A549 (cell line): ENCODE data around the gene ERFL. TPM values are rescaled to one million over a fixed set of nuclear protein-coding genes. Genes with fewer than 3 reads are reported as not detected.

Experiments used
- ATAC-seq, 2 experiments: fragments of 200-7000 bp in 1 of 2; fragments of >200 bp in 1 of 2; cut with Nextera tagmentation in 1 of 2; cut with Tn5 transposase in 1 of 2; 3 replicates each; pipeline versions ENCODE4 v1.8.0 to v1.9.1; 2018 to 2020; ENCODE audit warnings: mild to moderate bottlenecking in 1 of 2, moderate library complexity in 1 of 2
- CTCF ChIA-PET: fragments of 300-600 bp; sonication (Branson Sonifier 250); formaldehyde crosslinking; extraction: SDS; loops from one replicate; lab custom pipeline; 2021; ENCODE audit warnings: antibody characterized with exemption, inconsistent platforms; lab: Yijun Ruan, JAX
- POLR2A ChIA-PET: fragments of 350-600 bp; formaldehyde crosslinking; extraction: SDS; loops from one replicate; lab custom pipeline; 2021; ENCODE audit warnings: antibody characterized with exemption, inconsistent platforms; lab: Yijun Ruan, JAX
- DNase-seq, 2 experiments: peaks; one replicate each; pipeline versions ENCODE4 v3.0.0 to v3.0.0-alpha.2; 2011 to 2016; ENCODE audit warnings: low read depth in 1 of 2, low spot score in 1 of 2
- FAIRE-seq: peaks from 2 replicates; lab custom pipeline; 2011; peaks lifted over from hg19 to GRCh38; lab: Jason Lieb, UNC
- H3K27ac ChIP-seq, 2 experiments: fragments of >200 bp; sonication (Bioruptor Twin); formaldehyde crosslinking; 3 replicates each; pipeline ENCODE4 v1.5.1; 2016 to 2017
- H3K4me1 ChIP-seq: fragments of >200 bp; sonication (Bioruptor Twin); formaldehyde crosslinking; 3 replicates; pipeline ENCODE4 v1.6.1; 2016
- H3K4me2 ChIP-seq: fragments of >200 bp; sonication (Bioruptor Twin); formaldehyde crosslinking; 3 replicates; pipeline ENCODE4 v1.6.1; 2016
- H3K4me3 ChIP-seq: fragments of >200 bp; sonication (Bioruptor Twin); formaldehyde crosslinking; 3 replicates; pipeline ENCODE4 v1.5.1; 2016
- H3K9me3 ChIP-seq: fragments of >200 bp; sonication (Bioruptor Twin); formaldehyde crosslinking; 3 replicates; pipeline ENCODE4 v1.6.1; 2016
- BHLHE40 ChIP-seq: IDR thresholded peaks from 2 replicates; pipeline ENCODE4 v1.6.1; 2012; ENCODE audit warnings: low read depth, low read length, inconsistent platforms
- CBX8 ChIP-seq: fragments of 200-600 bp; sonication (generic); IDR thresholded peaks from 2 replicates; pipeline ENCODE4 v1.6.1; 2016
- CEBPB ChIP-seq, 2 experiments: fragments of >200 bp in 1 of 2; sonication (Bioruptor Twin) in 1 of 2; formaldehyde crosslinking in 1 of 2; IDR thresholded peaks; 2 replicates each; pipeline ENCODE4 v1.6.1; 2012 to 2016
- CHD2 ChIP-seq: fragments of 150-350 bp; IDR thresholded peaks from 2 replicates; pipeline ENCODE4 v1.6.1; 2014; ENCODE audit warnings: low read length; ENCODE audit not compliant: partially characterized antibody
- EHMT2 ChIP-seq: fragments of 200-600 bp; sonication (generic); IDR thresholded peaks from 2 replicates; pipeline ENCODE4 v1.6.1; 2016; ENCODE audit warnings: antibody characterized with exemption, low read depth, mild to moderate bottlenecking, moderate library complexity
- EP300 ChIP-seq, 2 experiments: fragments of >200 bp; sonication (Bioruptor Twin); formaldehyde crosslinking; IDR thresholded peaks; 2 replicates in 1 of 2; 3 replicates in 1 of 2; pipeline ENCODE4 v1.6.1; 2016 to 2017
- GATA3 ChIP-seq: IDR thresholded peaks from 2 replicates; pipeline ENCODE4 v1.6.1; 2012; ENCODE audit warnings: borderline replicate concordance
- HDAC2 ChIP-seq: fragments of 200-600 bp; sonication (generic); IDR thresholded peaks from 2 replicates; pipeline ENCODE4 v1.6.1; 2016
- HEYL ChIP-seq: fragments of 250-450 bp; sonication (Bioruptor Pico); IDR thresholded peaks from 2 replicates; pipeline ENCODE4 v1.8.0; 2021; ENCODE audit warnings: mild to moderate bottlenecking, moderate library complexity
- JUN ChIP-seq, 2 experiments: fragments of >200 bp; sonication (Bioruptor Twin); formaldehyde crosslinking; IDR thresholded peaks; 2 replicates in 1 of 2; 3 replicates in 1 of 2; pipeline ENCODE4 v1.6.1; 2016 to 2017
- JUNB ChIP-seq: fragments of >200 bp; sonication (Bioruptor Twin); formaldehyde crosslinking; IDR thresholded peaks from 2 replicates; pipeline ENCODE4 v1.6.1; 2016
- KDM1A ChIP-seq: fragments of 200-600 bp; sonication (generic); IDR thresholded peaks from 2 replicates; pipeline ENCODE4 v1.6.1; 2016; ENCODE audit warnings: low read depth, mild to moderate bottlenecking
- KDM5A ChIP-seq: fragments of 200-600 bp; sonication (generic); IDR thresholded peaks from 2 replicates; pipeline ENCODE4 v1.6.1; 2016; ENCODE audit warnings: antibody characterized with exemption, mild to moderate bottlenecking
- NFE2L2 ChIP-seq: fragments of 150-350 bp; conservative IDR thresholded peaks from 2 replicates; pipeline ENCODE4 v1.6.1; 2014; ENCODE audit warnings: low read length
- PHF8 ChIP-seq: fragments of 200-600 bp; sonication (generic); IDR thresholded peaks from 2 replicates; pipeline ENCODE4 v1.6.1; 2016; ENCODE audit warnings: low read depth, mild to moderate bottlenecking, antibody characterized with exemption, moderate library complexity, borderline replicate concordance
- RARB ChIP-seq: fragments of 250-450 bp; sonication (Bioruptor Pico); IDR thresholded peaks from 2 replicates; pipeline ENCODE4 v1.8.0; 2021; ENCODE audit warnings: mild to moderate bottlenecking, moderate library complexity
- WGBS: methylation state at CpG from one replicate; pipeline ENCODE4 v1.1.6; 2017; ENCODE audit errors: missing lambda C conversion rate; 5-methylcytosine and 5-hydroxymethylcytosine counted together
- polyA plus RNA-seq, 4 experiments: library from polyadenylated mRNA; depleted of rRNA in 3 of 4; stranded (reverse); fragments of >200 nt; fragmentation: RNase III in 1 of 4; extraction: RNeasy Plus Mini Kit Qiagen cat#74134 plus additional on column Dnase treatment in 1 of 4; gene quantifications; 2 replicates in 3 of 4; 3 replicates in 1 of 4; pipeline ENCODE4 v1.2.3, GENCODE V29; 2011 to 2017
- TF ChIP-seq, protein P1 (sequence below): fragments of >200 bp; sonication (Bioruptor Twin); formaldehyde crosslinking; IDR thresholded peaks from 3 replicates; pipeline ENCODE4 v1.6.1; 2016
- TF ChIP-seq, protein P2 (sequence below): fragments of 250-450 bp; sonication (Bioruptor Pico); IDR thresholded peaks from 2 replicates; pipeline ENCODE4 v1.5.0; 2021; ENCODE audit warnings: mild to moderate bottlenecking, moderate library complexity, borderline replicate concordance
- TF ChIP-seq, protein P3 (sequence below): IDR thresholded peaks from 2 replicates; pipeline ENCODE4 v1.6.1; 2012

ERFL gene
- polyA plus RNA-seq, 2 of the 4 experiments (the other 2 are of a cell fraction), result 0.15 to 0.19 TPM

DNA sequence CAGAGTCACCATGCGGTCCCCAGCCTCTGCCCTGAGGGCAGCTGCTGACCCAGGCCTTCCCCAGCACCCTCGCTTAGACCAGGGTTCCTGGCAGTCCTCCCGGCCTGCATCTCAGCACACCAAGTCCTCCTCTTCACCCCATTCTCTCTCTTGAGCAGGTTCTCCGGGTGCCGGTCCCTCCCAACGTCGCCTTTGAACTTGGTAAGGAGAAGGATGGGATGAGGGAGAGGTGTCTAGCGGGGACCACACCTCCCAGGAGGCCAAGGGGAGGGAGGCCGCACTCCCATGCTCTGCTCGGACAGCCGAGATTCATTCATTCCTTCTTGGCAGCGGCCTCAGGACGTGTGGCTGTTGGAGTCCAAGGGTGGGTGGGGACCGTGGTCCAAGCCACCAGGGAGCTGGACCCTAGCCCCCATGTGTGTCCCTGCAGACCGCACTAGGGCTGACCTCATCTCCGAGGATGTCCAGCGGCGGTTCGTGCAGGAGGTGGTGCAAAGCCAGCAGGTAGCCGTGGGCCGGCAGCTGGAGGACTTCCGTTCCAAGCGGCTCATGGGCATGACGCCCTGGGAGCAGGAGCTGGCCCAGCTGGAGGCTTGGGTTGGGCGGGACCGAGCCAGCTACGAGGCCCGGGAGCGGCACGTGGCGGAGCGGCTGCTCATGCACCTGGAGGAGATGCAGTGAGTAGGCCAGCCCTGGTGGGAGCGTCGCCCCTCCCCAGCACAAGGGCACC lies 35.9 kb downstream of the ERFL start:
- H3K4me1 ChIP-seq, result peaks cover 17% of the 10 kb centered on the region; the same call in 2 of the 3 replicates
- ATAC-seq (no peak), FAIRE-seq (no peak), DNase-seq (no peak)
- TF ChIP-seq BHLHE40, result no peak
- TF ChIP-seq, protein P1, sequence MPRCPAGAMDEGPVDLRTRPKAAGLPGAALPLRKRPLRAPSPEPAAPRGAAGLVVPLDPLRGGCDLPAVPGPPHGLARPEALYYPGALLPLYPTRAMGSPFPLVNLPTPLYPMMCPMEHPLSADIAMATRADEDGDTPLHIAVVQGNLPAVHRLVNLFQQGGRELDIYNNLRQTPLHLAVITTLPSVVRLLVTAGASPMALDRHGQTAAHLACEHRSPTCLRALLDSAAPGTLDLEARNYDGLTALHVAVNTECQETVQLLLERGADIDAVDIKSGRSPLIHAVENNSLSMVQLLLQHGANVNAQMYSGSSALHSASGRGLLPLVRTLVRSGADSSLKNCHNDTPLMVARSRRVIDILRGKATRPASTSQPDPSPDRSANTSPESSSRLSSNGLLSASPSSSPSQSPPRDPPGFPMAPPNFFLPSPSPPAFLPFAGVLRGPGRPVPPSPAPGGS, result no peak
- no peak for TF ChIP-seq EHMT2
- TF ChIP-seq JUNB, result no peak
- TF ChIP-seq HDAC2, result no peak
- no peak for TF ChIP-seq PHF8
- TF ChIP-seq CHD2, result no peak
- no peak for TF ChIP-seq RARB (CRISPR knock-in tag)
- no peak for TF ChIP-seq GATA3
- no peak for TF ChIP-seq JUN (IDR thresholded peaks at IDR 0.05)
- TF ChIP-seq, protein P2, sequence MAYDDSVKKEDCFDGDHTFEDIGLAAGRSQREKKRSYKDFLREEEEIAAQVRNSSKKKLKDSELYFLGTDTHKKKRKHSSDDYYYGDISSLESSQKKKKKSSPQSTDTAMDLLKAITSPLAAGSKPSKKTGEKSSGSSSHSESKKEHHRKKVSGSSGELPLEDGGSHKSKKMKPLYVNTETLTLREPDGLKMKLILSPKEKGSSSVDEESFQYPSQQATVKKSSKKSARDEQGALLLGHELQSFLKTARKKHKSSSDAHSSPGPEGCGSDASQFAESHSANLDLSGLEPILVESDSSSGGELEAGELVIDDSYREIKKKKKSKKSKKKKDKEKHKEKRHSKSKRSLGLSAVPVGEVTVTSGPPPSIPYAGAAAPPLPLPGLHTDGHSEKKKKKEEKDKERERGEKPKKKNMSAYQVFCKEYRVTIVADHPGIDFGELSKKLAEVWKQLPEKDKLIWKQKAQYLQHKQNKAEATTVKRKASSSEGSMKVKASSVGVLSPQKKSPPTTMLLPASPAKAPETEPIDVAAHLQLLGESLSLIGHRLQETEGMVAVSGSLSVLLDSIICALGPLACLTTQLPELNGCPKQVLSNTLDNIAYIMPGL (CRISPR knock-in tag), result no peak
- TF ChIP-seq, protein P3, sequence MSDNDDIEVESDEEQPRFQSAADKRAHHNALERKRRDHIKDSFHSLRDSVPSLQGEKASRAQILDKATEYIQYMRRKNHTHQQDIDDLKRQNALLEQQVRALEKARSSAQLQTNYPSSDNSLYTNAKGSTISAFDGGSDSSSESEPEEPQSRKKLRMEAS, result no peak
- no peak for TF ChIP-seq NFE2L2
- no peak for TF ChIP-seq CBX8
- no peak overlapping the region for H3K27ac ChIP-seq
- ChIA-PET CTCF (interaction anchor here (0.8 to 4.0 kb wide), 10 partner anchors 8 to 189 kb away, joined by 3 to 17 read pairs (median 6); no protein-coding TSS in a partner anchor), POLR2A (interaction anchor here (0.7 kb wide), 1 partner anchor 49 kb away, joined by 3 read pairs; no protein-coding TSS in a partner anchor)
- no peaks in the 10 kb centered on the region for H3K9me3 ChIP-seq
- 92% methylated on average over 34 of the region's 34 CpGs for WGBS
- no peak overlapping the region for H3K4me3 ChIP-seq
- H3K4me2 ChIP-seq, result no peak overlapping the region

DNA sequence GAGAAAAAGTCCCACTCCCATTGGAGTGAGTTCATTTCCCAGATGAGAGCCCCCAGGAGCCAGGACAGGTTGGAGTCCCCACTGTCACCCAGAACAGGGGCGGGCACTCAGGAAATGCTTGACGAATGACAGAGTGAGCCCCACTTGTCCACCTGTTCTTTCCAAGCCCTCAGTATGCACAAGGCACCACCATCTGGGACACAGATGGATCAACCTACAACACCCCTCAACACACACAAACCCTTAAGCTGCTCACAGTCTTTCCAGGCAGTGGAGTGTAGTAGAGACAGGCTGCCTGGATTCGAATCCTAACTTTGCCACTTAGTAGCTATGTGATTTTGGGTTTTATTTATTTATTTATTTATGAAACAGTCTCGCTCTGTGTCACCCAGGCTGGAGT lies 37.3 kb downstream of the ERFL start:
- Histone ChIP-seq H3K4me1 (peaks cover 16% of the 10 kb centered on the region; the same call in 2 of the 3 replicates), H3K4me3 (no peak overlapping the region), H3K4me2 (no peak overlapping the region), H3K9me3 (no peaks in the 10 kb centered on the region), H3K27ac (no peak overlapping the region)
- ATAC-seq (no peak), FAIRE-seq (no peak), DNase-seq (no peak)
- WGBS, result 91% methylated on average over 4 of the region's 4 CpGs
- POLR2A ChIA-PET, result no interaction called here
- no peak for TF ChIP-seq HEYL (CRISPR knock-in tag)
- TF ChIP-seq EP300 (IDR thresholded peaks at IDR 0.05), result no peak
- TF ChIP-seq CHD2, result no peak
- no peak for TF ChIP-seq GATA3
- CTCF ChIA-PET, result interaction anchor here (0.9 to 4.0 kb wide), 10 partner anchors 15 to 191 kb away, joined by 3 to 17 read pairs (median 8); partner anchors contain the start of gene RPS19

DNA sequence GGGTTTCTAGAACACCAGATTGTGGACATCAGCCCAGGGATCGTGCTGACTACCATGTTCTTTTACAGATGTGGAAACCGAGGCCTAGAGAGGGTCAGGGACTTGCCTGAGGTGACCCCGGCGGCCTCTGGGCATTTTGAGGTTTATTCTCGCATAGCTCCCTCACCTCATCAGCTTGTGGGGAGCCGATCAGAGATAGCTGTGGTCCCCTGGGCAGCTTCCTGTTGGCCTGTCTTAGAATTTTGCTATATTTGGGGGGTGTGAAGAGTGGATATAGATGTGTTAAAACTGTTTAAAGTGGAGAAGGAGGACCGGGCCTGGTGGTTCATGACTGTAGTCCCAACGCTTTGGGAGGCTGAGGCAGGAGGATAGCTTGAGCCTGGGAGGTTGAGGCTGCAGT lies 38.4 kb downstream of the ERFL start:
- ATAC-seq, result no peak
- CTCF ChIA-PET, result interaction anchor here (0.5 to 4.0 kb wide), 11 partner anchors 10 to 67 kb away, joined by 3 to 17 read pairs (median 6); no protein-coding TSS in a partner anchor

More for the DNA sequence above, 38.4 kb downstream of the ERFL start:
- 91% methylated on average over 8 of the region's 8 CpGs for WGBS
- POLR2A ChIA-PET, result no interaction called here
- Histone ChIP-seq H3K4me3 (no peak overlapping the region), H3K9me3 (no peaks in the 10 kb centered on the region), H3K4me1 (peaks cover 13% of the 10 kb centered on the region), H3K27ac (no peak overlapping the region), H3K4me2 (no peak overlapping the region)
- DNase-seq (no peak), FAIRE-seq (no peak)
- TF ChIP-seq CEBPB (IDR thresholded peaks at IDR 0.05), result no peak
- TF ChIP-seq KDM5A, result no peak
- no peak for TF ChIP-seq KDM1A
- no peak for TF ChIP-seq RARB (CRISPR knock-in tag)
